HG03342 (cell line): Measurements from ENCODE around the gene RNF186.
"Not testable (repeated sequence)": the region's sequence is repeated elsewhere in the genome, so short reads cannot be mapped to it uniquely, and the experiment has no call there.

ENCODE experiments used
- ATAC-seq: cut with Tn5 transposase; IDR thresholded peaks from one replicate; pipeline ENCODE4 v1.9.1; 2021; ENCODE audit warnings: mild to moderate bottlenecking, moderate library complexity; ENCODE audit not compliant: unreplicated experiment

The RNF186 gene

GRCh38 chr1:19797827-19798226, 17.3 kb downstream of the RNF186 start:
- no peak for ATAC-seq

DNA sequence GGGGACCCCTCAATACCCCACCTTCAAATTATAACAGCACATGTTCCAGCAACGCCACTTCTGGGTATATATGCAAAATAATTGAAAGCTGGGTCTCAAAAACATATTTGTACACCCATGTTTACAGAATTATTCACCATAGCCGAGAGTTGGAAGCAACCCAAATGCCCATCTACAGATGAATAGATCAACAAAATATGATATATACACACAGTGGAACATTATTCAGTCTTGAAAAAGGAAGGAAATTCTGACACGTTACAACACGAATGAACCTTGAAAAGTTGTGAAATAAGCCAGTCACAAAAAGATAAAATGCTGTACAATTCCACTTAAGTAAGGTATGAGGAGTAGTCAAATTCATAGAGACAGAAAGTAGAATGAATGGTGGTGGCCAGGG, 20.5 kb downstream of the RNF186 start:
- no peak for ATAC-seq

DNA sequence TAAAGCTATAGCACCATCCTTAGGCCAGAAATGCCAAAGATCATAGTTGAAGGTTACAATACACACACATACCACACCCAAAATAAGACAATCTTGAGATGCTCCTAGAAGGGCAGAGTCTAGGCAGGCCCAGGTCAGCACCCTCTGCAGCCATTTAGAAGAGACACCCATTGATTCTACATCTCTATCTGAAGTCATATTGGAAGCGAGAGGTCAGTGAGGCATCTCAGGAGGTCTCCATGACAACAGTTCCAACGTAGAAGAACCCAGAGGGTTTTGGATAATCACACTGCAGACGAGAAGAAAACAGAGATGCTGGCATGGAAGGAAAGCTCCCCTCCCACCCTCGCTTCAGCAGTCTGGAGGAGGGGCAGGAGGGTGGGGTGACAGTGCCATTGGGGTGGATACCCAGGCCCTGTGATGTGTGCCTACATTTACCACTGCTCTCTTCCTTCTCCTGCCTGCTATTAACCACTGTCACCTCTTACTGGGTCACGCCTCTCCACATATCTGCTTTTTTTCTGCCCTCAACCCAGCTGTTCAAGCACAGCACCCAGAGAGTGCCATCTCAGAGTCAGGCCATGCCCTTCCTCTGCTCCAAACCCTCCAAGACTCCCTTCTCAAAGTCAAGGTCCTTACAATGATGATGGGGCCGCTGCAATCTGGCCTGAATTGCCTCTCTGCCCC, 21.6 kb downstream of the RNF186 start:
- ATAC-seq = no peak

DNA sequence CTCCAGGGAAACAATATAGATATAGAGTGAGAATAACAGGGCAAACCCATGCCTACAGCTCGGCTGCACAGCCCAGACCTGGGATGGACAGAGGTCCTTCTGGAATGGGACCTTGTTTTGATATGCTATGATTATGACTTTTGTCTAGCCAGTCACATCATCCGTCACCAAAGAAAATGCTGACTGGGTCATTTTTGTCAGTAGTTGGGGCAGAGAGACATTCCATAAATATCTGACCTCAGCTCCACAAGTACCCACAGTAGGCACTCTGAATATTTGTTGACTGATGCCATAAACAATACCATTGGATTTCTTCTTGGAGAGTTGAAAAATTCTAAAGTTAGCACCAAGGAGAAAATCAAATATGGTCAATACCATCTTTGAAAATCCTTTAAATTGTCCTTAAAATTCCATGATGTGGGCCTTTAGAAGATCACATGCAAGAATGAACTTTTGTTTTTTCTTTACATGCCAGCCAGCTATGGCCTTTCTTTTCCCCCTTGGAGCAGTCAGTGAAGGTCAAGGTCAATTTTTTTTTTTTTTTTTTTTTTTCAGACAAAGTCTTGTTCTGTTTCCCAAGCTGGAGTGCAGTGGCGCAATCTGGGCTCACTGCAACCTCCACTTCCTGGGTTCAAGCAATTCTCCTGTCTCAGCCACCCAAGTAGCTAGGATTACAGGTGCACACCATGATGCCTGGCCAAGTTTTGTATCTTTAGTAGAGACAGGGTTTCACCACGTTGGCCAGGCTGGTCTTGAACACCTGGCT, 22.7 kb downstream of the RNF186 start:
- no peak for ATAC-seq

- not testable (repeated sequence) for ATAC-seq
Measured at GRCh38 chr1:19790061-19790975, 24.8 kb downstream of the RNF186 start.

- no peak for ATAC-seq
Measured at GRCh38 chr1:19786988-19787423, 28.1 kb downstream of the RNF186 start.

DNA sequence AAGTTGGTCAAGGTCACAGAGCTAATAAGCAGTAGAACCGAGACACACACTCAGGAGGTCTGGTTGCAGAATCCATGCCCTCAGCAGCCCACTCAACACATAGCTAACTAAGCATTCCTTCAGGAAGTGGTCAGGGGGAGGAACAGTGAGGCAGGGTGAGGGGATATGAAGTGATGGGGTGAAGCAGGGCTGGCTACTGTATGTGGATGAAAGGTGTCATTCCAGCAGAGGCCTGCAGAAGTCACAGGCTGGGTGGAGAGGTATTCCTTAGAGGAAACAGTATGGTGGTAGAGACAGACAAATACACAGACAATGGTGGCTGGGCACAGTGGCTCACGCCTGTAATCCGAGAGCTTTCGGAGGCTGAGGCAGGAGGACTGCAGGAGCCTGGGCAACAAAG, 29.4 kb downstream of the RNF186 start:
- no peak for ATAC-seq

DNA sequence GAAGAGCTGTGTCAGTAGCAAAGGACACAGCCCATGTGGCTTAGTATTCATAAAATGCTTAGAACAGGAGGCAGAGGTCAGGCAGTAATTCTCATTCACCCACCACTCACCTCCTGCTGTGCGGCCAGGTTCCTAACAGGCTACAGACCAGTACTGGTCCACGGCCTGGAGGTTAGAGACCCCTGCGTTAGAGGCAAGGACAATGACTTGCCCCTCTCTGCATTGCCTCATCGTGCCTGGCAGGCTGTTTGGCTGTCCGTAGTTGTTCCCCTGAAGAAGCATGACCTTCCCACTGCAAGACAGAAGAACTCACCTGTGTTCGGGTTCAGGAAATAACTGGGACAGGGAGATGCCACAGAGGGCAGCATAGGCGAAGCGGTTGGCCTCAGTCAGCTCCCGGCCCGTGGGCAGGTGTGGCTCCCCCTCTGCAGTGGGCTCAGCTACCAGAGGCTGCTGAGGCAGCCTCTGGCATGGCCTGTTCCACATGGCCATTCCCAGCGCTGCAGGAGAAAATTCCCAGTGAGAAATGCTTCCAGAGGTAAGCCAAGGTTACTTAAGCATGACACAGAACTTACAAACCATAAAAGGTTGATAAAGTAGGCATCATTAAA, 34.7 kb downstream of the RNF186 start:
- ATAC-seq = no peak

DNA sequence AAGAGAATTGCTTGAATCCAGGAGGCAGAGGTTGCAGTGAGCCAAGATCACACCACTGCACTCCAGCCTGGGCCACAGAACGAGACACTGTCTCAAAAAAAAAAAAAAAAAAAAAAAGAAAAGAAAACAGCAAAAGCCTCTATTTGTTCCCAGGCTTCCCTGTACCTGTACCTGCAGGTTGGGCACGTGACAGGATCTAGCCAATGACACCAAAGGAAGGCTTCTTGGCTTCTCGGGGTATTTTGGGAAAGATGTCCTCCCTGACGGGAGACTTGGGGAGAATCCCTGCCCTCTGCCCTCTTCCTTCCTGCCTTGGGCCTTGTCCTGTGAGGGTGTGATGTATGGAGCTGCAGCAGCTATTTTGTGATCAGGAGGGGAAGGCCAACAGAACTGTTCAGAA, 38.1 kb downstream of the RNF186 start:
- ATAC-seq = no peak

DNA sequence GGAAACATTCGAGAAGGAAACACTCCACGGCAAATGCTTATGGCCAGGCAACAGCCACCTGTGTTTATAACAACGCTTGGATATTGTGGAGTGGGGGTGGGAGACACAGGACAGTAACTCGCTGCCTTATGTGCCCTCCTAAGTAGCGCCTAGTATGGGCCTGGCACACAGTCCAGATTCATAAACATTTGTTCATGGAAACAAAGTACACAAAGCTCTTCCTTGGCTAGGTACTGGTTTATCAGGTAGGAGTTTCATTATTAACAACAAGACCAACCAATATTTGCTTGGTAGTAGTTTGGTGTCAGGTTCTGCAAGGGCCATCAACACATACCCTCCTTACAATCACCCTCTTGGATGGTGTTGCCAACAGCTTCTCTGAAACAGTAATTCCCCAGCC, 38.8 kb downstream of the RNF186 start:
- ATAC-seq = no peak

GRCh38 chr1:19775831-19776230, 39.3 kb downstream of the RNF186 start:
- ATAC-seq = no peak

DNA sequence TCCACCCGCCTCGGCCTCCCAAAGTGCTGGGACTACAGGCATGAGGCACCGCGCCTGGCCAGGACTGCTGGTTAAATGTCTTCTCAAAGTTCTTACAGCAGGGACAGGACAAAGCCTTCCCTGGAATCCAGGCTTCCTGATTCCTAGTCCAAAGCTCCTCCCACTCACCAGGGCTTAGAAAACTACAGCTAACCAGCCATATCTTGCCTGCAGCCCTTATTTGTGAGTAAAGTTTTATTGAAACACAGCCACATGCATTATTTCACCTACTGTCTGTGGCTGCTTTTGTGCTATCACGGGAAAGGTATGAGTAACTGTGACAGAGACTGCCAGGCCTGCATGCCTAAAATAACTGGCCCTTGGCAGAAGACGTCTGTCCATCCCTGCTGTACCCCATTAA, 39.8 kb downstream of the RNF186 start:
- no peak for ATAC-seq

- no peak for ATAC-seq
Measured at GRCh38 chr1:19774180-19774785, 40.8 kb downstream of the RNF186 start.

GRCh38 chr1:19773485-19773884, 41.6 kb downstream of the RNF186 start:
- ATAC-seq = no peak

DNA sequence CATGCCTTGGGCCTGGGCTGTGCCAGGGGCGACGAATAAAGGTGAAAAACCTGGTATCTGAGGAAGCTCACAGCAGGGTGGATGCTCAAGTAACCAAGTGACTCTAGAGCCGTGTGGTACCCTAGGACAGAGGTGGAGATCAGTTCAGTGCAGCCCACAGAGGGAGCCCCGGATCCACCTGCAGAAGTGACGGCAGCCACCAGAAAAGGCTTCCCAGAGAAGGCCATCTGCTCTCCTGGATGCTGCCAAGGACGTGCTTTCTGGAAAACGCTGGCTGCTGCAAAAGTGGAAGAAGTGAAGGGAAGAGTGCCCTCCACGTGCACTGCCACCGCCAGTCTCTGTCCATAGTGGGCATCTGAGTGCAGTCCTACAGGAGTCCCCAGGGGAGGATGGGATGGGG, 43.0 kb downstream of the RNF186 start:
- no peak for ATAC-seq

DNA sequence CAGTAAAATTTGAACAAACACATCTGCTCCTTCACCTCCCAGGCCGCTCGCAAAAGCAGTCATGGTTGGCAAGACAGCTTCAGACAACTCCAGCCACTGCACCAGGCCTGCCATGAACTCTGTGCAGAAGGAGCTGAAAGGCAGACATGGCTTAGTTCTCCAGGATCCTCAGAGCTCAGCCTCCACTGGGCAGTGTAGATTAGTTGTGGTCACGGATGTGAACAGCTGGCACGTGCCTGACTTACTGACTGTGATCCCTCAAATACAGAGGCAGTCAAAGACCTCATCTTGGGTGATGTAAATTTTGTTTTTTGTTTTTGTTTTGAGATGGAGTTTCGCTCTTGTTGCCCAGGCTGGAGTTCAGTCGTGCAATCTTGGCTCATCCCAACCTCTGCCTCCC, 43.7 kb downstream of the RNF186 start:
- ATAC-seq = no peak

DNA sequence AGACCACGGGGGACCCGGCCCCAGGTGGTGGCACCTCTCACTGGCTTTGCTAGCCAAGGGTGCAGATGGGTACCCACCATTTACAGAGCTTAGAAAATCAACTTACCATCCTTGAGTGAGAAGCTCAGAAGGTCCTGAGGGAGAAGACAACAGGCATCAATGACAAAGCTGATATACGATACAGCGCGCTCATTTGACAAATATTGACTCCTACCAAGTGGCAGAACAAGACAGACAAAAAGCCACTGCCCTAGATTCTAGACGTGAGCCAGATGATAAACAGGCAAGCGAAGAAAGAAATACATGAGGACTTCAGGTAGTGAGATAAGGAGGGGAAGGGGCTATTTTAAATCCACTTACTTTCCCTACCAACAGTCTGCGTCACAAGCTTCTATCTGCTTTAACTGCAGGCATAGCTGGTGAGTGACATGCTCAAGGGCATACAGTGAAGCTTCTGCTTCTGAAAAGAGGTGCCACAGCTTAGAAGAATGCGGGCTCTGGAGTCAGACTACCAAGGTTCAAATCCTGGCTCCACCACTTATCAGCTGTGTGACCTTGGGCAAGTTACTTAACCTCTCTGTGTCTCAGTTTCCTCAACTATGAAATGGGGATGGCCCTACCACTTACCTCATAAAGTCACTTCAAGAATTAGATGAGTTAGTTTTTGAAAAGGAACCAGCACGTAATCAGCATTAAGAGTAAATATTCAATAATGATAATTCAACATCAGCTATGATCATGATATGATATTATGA, 44.5 kb downstream of the RNF186 start:
- no peak for ATAC-seq

- no peak for ATAC-seq
Measured at GRCh38 chr1:19769211-19769932, 45.7 kb downstream of the RNF186 start.
